Measurements from ENCODE around the gene CENPT. TPM values are rescaled to one million over a fixed set of nuclear protein-coding genes. Genes with fewer than 3 reads are reported as not detected.

Gene CENPT
- total RNA-seq, 1 donor from 2014 or later = 80.6 TPM

DNA sequence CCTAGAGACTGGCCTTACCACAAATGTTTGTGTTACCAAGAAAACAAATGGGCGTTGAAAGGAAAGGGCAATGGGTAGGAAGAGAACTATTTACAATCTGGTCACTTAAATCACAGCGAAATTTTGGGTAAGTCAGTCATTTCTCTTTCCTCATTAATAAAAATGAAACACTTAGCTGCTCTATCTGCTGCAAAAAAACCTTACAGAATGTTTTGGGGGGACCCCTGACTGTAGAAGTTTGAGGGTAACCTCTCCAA, 1.5 kb downstream of the CENPT start:
- Mint-ChIP-seq H3K36me3 (ENCODE audit: insufficient read depth) (peaks cover 1% of the 10 kb centered on the region), H3K4me3 (ENCODE audit: low read depth) (peak overlapping the region; percentile 79), H3K27me3 (no peaks in the 10 kb centered on the region), H3K9me3 (ENCODE audit: low read depth) (no peaks in the 10 kb centered on the region), H3K4me1 (ENCODE audit: low read depth) (peaks cover 43% of the 10 kb centered on the region), H3K27ac (peak overlapping the region; percentile 95)
- DNase-seq (ENCODE audit: low spot score, unreplicated experiment) = no peak
- TF ChIP-seq, protein P1, sequence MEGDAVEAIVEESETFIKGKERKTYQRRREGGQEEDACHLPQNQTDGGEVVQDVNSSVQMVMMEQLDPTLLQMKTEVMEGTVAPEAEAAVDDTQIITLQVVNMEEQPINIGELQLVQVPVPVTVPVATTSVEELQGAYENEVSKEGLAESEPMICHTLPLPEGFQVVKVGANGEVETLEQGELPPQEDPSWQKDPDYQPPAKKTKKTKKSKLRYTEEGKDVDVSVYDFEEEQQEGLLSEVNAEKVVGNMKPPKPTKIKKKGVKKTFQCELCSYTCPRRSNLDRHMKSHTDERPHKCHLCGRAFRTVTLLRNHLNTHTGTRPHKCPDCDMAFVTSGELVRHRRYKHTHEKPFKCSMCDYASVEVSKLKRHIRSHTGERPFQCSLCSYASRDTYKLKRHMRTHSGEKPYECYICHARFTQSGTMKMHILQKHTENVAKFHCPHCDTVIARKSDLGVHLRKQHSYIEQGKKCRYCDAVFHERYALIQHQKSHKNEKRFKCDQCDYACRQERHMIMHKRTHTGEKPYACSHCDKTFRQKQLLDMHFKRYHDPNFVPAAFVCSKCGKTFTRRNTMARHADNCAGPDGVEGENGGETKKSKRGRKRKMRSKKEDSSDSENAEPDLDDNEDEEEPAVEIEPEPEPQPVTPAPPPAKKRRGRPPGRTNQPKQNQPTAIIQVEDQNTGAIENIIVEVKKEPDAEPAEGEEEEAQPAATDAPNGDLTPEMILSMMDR (IDR thresholded peaks at IDR 0.05; ENCODE audit: unreplicated experiment) = no peak

DNA sequence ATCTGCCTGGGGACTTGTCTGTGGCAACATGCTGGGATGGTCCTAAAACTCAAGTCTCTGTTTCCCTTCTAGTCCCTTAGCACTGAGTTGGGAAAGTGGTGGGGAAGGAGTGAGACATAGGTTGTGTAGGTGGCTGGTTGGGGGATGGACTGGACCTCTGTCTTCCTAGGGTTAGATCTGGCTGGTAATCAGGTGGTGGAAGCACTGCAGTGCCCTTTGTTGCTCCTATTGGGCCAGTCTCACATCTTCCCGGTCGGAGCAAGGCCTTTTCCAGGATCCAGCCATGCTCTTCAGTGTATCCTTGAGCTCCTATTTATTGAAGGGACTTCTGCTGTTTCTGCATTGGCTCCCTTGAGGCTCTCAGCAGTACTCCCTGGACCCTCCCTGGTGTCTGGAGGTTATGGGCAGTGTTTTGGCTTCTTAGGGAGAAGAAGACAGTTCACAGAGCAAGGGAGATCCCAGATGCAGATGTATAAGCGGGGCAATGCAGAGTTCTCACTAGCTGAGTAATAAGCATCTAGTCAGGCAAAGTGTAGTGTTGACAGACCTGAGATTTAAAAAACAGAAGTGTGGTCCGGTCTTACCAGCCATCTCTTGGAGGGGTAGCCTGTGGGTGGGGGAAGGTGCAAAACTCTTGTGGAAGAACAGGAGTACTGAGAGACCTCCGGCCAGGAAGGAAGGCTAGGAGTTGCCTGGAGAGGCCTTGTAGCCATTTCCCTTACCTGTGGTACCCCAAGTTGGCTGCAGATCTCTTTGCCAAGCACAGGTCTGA, 2.0 kb downstream of the CENPT start:
- Mint-ChIP-seq H3K4me1 (ENCODE audit: low read depth) (peaks cover 43% of the 10 kb centered on the region), H3K27ac (peak overlapping the region; percentile 95), H3K9me3 (ENCODE audit: low read depth) (no peaks in the 10 kb centered on the region), H3K4me3 (ENCODE audit: low read depth) (peak overlapping the region; percentile 79), H3K36me3 (ENCODE audit: insufficient read depth) (peaks cover 1% of the 10 kb centered on the region), H3K27me3 (no peaks in the 10 kb centered on the region)
- TF ChIP-seq, protein P1 (IDR thresholded peaks at IDR 0.05; ENCODE audit: unreplicated experiment) = no peak
- DNase-seq (ENCODE audit: low spot score, unreplicated experiment) = no peak

DNA sequence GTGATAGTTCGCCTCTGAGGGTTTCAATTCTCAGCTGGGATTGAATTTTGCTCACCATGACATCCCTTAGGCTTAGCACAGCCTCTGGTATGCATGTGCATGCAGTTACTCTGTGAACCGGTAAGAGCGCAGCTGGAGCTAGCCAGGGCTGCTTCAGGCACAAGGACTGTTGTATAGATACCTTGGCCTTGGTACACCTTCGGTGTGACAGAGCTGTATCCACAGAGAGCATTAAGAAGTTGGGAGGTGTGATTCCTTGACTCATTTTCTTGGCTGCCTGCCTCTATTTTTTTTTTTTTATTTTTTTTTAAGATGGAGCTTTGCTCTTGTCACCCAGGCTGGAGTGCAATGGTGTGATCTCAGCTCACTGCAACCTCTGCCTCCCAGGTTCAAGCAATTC, 3.0 kb downstream of the CENPT start:
- H3K36me3 Mint-ChIP-seq (ENCODE audit: insufficient read depth) = peaks cover 1% of the 10 kb centered on the region
- no peak overlapping the region for H3K27ac Mint-ChIP-seq
- peaks cover 42% of the 10 kb centered on the region for H3K4me1 Mint-ChIP-seq (ENCODE audit: low read depth)
- no peaks in the 10 kb centered on the region for H3K27me3 Mint-ChIP-seq
- DNase-seq (ENCODE audit: low spot score, unreplicated experiment) = no peak
- H3K9me3 Mint-ChIP-seq (ENCODE audit: low read depth) = no peaks in the 10 kb centered on the region
- TF ChIP-seq, protein P1 (IDR thresholded peaks at IDR 0.05; ENCODE audit: unreplicated experiment) = no peak
- H3K4me3 Mint-ChIP-seq (ENCODE audit: low read depth) = peak overlapping the region; percentile 90

DNA sequence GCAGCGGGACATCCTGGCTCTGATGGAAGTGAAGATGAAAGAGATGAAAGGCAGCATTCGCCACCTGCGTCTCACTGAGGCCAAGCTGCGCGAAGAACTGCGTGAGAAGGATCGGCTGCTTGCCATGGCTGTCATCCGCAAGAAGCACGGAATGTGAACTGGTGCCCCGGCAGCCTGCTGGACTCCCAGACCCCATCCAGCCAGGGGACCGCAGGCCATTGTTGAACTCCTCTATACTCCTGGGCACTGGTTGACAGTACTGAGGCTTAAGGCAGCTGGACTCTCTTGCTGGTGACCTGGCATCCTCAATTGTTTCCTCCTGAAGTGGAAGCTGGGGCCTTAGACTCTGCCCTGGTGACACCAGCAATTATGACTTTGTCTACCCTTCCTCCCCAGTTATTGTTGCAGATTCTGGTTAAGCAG, 4.1 kb downstream of the CENPT start:
- Mint-ChIP-seq H3K4me1 (ENCODE audit: low read depth) (peaks cover 39% of the 10 kb centered on the region), H3K27ac (peak overlapping the region; percentile 95), H3K27me3 (no peaks in the 10 kb centered on the region), H3K36me3 (ENCODE audit: insufficient read depth) (no peaks in the 10 kb centered on the region), H3K9me3 (ENCODE audit: low read depth) (no peaks in the 10 kb centered on the region), H3K4me3 (ENCODE audit: low read depth) (peak overlapping the region; percentile 90)
- no peak for DNase-seq (ENCODE audit: low spot score, unreplicated experiment)
- TF ChIP-seq, protein P1 (IDR thresholded peaks at IDR 0.05; ENCODE audit: unreplicated experiment) = no peak

DNA sequence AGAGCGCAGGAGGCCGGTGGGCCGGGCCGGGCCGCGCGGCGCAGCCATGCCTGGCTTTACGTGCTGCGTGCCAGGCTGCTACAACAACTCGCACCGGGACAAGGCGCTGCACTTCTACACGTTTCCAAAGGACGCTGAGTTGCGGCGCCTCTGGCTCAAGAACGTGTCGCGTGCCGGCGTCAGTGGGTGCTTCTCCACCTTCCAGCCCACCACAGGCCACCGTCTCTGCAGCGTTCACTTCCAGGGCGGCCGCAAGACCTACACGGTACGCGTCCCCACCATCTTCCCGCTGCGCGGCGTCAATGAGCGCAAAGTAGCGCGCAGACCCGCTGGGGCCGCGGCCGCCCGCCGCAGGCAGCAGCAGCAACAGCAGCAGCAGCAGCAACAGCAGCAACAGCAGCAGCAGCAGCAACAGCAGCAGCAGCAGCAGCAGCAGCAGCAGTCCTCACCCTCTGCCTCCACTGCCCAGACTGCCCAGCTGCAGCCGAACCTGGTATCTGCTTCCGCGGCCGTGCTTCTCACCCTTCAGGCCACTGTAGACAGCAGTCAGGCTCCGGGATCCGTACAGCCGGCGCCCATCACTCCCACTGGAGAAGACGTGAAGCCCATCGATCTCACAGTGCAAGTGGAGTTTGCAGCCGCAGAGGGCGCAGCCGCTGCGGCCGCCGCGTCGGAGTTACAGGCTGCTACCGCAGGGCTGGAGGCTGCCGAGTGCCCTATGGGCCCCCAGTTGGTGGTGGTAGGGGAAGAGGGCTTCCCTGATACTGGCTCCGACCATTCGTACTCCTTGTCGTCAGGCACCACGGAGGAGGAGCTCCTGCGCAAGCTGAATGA, 4.8 kb downstream of the CENPT start:
- Mint-ChIP-seq H3K36me3 (ENCODE audit: insufficient read depth) (no peaks in the 10 kb centered on the region), H3K27ac (peak overlapping the region; percentile 95), H3K9me3 (ENCODE audit: low read depth) (no peaks in the 10 kb centered on the region), H3K4me1 (ENCODE audit: low read depth) (peaks cover 34% of the 10 kb centered on the region), H3K27me3 (no peaks in the 10 kb centered on the region), H3K4me3 (ENCODE audit: low read depth) (peak overlapping the region; percentile 90)
- TF ChIP-seq, protein P1 (IDR thresholded peaks at IDR 0.05; ENCODE audit: unreplicated experiment) = peak; percentile 57
- peak; percentile 52 for DNase-seq (ENCODE audit: low spot score, unreplicated experiment)
